ENCODE measurements around the gene GASK1A. TPM values are rescaled to one million over a fixed set of nuclear protein-coding genes. Genes with fewer than 3 reads are reported as not detected.

GASK1A gene
- total and polyA plus RNA-seq, 2 of the 8 experiments (the other 6 are each of a cell fraction or from before 2014, with no cell fraction given), result 4.7 to 7.9 TPM

DNA sequence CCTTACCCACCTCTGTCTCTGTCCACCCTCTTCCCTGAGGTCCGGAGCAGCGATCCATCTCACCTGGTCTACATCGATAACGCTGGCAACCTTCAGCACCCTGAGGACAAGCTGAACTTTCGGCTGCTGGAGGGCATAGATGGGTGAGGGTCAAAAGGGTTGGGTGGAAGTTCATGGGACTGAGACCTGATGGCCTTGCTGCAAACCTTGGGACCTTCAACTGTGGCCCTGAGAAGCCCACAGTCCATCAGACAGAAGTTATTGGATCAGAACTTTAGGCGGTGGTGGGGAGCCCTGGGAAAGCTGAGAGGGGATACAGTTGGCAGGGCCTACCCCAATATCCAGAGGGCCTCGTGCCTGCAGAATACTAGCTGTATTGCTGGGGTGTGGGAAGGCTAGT lies 76.3 kb downstream of the GASK1A start:
- no peak overlapping the region for H3K27ac ChIP-seq (ENCODE audit: low read depth, low read length)
- H3K56ac ChIP-seq (replicated peaks; ENCODE audit: insufficient read length, low read depth, low read length), result no peak overlapping the region
- H3K4me3 ChIP-seq (ENCODE audit: extremely low read depth in 1 of 4, insufficient read depth in 2 of 4, low read depth in 3 of 4, low read length in 4 of 4), result no peak overlapping the region
- H2BK15ac ChIP-seq (ENCODE audit: low read length), result no peak overlapping the region
- no peaks in the 10 kb centered on the region for H3K79me1 ChIP-seq (ENCODE audit: low read depth, low read length)
- no peak overlapping the region for H3K18ac ChIP-seq (ENCODE audit: extremely low read depth, low read length)
- no peaks in the 10 kb centered on the region; a peak in 2 of 7 replicates for H3K4me1 ChIP-seq (replicated peaks in 1 of 4; ENCODE audit: control insufficient read depth in 3 of 4, insufficient read depth in 4 of 4, low read length in 3 of 4)
- no peak overlapping the region for H2BK20ac ChIP-seq (ENCODE audit: low read length)
- TF ChIP-seq FOSL1 (IDR thresholded peaks at IDR 0.05; ENCODE audit: insufficient read depth, low read depth, low read length) (no peak), HDAC2 (IDR thresholded peaks at IDR 0.05; ENCODE audit: borderline replicate concordance in 1 of 2, low read depth in 2 of 2, low read length in 2 of 2) (no peak), POU5F1 (IDR thresholded peaks at IDR 0.05; ENCODE audit: low read depth, low read length) (no peak), SUZ12 (IDR thresholded peaks at IDR 0.05; ENCODE audit: low read length) (no peak), TEAD4 (IDR thresholded peaks at IDR 0.05; ENCODE audit: low read depth, low read length) (no peak), MAFK (IDR thresholded peaks at IDR 0.05; ENCODE audit: low read depth, low read length) (no peak)
- H2AK5ac ChIP-seq (ENCODE audit: low read depth, low read length), result no peak overlapping the region
- no peak for FAIRE-seq
- no peak overlapping the region for H3K23ac ChIP-seq (ENCODE audit: insufficient read length)
- no peak overlapping the region for H2BK120ac ChIP-seq (replicated peaks; ENCODE audit: low read depth, low read length)
- ChIA-PET POLR2A (ENCODE audit: partially characterized antibody) (interaction anchor here (0.7 kb wide), 1 partner anchor 83 kb away, joined by 3 read pairs; no protein-coding TSS in a partner anchor), CTCF (ENCODE audit: partially characterized antibody) (interaction anchor here (3.4 kb wide), 1 partner anchor 94 kb away, joined by 19 read pairs; no protein-coding TSS in a partner anchor)
- H2BK12ac ChIP-seq (ENCODE audit: low read depth, low read length), result no peak overlapping the region
- no peak overlapping the region for H3K4me2 ChIP-seq (ENCODE audit: insufficient read depth in 1 of 2, low read depth in 2 of 2, low read length in 2 of 2)
- H3K9ac ChIP-seq (replicated peaks in 1 of 4; ENCODE audit: extremely low read depth in 1 of 4, low read depth in 3 of 4, low read length in 3 of 4), result no peak overlapping the region
- H3K9me3 ChIP-seq (ENCODE audit: insufficient read depth in 2 of 2, low read depth in 1 of 2, low read length in 1 of 2), result peaks cover 0 to 2% of the 10 kb centered on the region in 2 experiments; a peak in 1 of 4 replicates
- H4K91ac ChIP-seq (replicated peaks; ENCODE audit: insufficient read length, low read length), result no peak overlapping the region
- H4K5ac ChIP-seq (ENCODE audit: insufficient read length, low read depth, low read length), result no peak overlapping the region
- no peaks in the 10 kb centered on the region; a peak in 2 of 8 replicates for H3K36me3 ChIP-seq (ENCODE audit: control insufficient read depth in 2 of 4, insufficient read depth in 4 of 4, low read length in 3 of 4)
- H4K20me1 ChIP-seq (replicated peaks in 1 of 2; ENCODE audit: control insufficient read depth in 1 of 2, insufficient read depth in 2 of 2, low read length in 2 of 2), result no peaks in the 10 kb centered on the region
- H3K79me2 ChIP-seq (ENCODE audit: control insufficient read depth in 1 of 2, insufficient read depth in 2 of 2, low read length in 2 of 2), result no peaks in the 10 kb centered on the region
- no peak overlapping the region for H4K8ac ChIP-seq (ENCODE audit: extremely low read depth, insufficient read depth, low read length)
- H2AFZ ChIP-seq (ENCODE audit: low read length), result no peak overlapping the region
- no peak overlapping the region for H3K14ac ChIP-seq (ENCODE audit: insufficient read length)
- no peaks in the 10 kb centered on the region; a peak in 1 of 7 replicates for H3K27me3 ChIP-seq (replicated peaks in 1 of 4; ENCODE audit: control insufficient read depth in 3 of 4, extremely low read depth in 1 of 4, insufficient read depth in 3 of 4, low read length in 3 of 4)
- no peak for DNase-seq (ENCODE audit: low read depth in 1 of 2, low spot score in 2 of 2)
- WGBS, 2 experiments (ENCODE audit: extremely low coverage in 1 of 2, insufficient coverage in 1 of 2, insufficient read length in 1 of 2, insufficient replicate concordance in 2 of 2, low coverage in 1 of 2, low lambda C conversion rate in 2 of 2, missing lambda C conversion rate in 1 of 2), result 95% methylated on average over 7 of the region's 7 CpGs; no CpG with 5 or more reads in 1 of the 2 experiments
- H3K4ac ChIP-seq (replicated peaks; ENCODE audit: insufficient read length, low read depth, low read length), result no peak overlapping the region
- no peak overlapping the region for H2BK5ac ChIP-seq (ENCODE audit: low read depth, low read length)
- H3K23me2 ChIP-seq (ENCODE audit: low read depth, low read length), result no peaks in the 10 kb centered on the region
